Adrenal gland (tissue), 5 donors: Measurements from ENCODE around the gene RFC1.

ENCODE experiments used
- POLR2A ChIP-seq, 2 donors: fragments of 450-650 bp; IDR thresholded peaks; one replicate each; pipeline ENCODE4 v1.6.1; 2017; ENCODE audit warnings: antibody characterized with exemption in 2 of 2, mild to moderate bottlenecking in 2 of 2, moderate library complexity in 1 of 2
- TF ChIP-seq, protein P1 (sequence below), 6 experiments: fragments of 450-650 bp in 4 of 6; fragments of 200-600 bp in 2 of 6; sonication (generic) in 1 of 6; IDR thresholded peaks; 1 replicate in 5 of 6; 2 replicates in 1 of 6; pipeline versions ENCODE4 v1.5.1 to v1.8.0; 2016 to 2021; ENCODE audit warnings: antibody characterized with exemption in 6 of 6, mild to moderate bottlenecking in 2 of 6, moderate library complexity in 1 of 6
- donor health status: DM: no; HTN: no; CAD: no.

DNA sequence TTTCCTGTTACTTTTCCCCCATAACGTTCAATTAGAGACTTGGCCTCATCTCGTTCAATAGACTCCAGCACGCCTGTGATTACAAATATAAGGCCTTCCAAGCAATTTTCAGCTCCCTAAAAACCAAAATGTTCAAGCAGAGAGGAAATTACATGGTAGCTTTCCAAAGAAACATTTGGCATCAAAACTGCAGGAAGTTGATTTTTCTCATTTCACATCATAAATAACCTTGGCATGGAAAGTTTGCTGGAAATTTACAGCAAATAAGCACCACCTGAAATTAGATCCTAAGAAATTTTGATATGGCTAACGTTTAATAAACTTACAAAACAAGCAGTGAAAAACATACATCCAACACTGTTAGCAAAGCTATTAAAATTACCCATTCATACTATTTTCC, 53.3 kb downstream of the RFC1 start:
- TF ChIP-seq, protein P1, sequence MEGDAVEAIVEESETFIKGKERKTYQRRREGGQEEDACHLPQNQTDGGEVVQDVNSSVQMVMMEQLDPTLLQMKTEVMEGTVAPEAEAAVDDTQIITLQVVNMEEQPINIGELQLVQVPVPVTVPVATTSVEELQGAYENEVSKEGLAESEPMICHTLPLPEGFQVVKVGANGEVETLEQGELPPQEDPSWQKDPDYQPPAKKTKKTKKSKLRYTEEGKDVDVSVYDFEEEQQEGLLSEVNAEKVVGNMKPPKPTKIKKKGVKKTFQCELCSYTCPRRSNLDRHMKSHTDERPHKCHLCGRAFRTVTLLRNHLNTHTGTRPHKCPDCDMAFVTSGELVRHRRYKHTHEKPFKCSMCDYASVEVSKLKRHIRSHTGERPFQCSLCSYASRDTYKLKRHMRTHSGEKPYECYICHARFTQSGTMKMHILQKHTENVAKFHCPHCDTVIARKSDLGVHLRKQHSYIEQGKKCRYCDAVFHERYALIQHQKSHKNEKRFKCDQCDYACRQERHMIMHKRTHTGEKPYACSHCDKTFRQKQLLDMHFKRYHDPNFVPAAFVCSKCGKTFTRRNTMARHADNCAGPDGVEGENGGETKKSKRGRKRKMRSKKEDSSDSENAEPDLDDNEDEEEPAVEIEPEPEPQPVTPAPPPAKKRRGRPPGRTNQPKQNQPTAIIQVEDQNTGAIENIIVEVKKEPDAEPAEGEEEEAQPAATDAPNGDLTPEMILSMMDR (IDR thresholded peaks at IDR 0.05): no peak
- no peak for TF ChIP-seq POLR2A (IDR thresholded peaks at IDR 0.05)
